Measurements from ENCODE around the gene CYP20A1.

CYP20A1 gene

DNA sequence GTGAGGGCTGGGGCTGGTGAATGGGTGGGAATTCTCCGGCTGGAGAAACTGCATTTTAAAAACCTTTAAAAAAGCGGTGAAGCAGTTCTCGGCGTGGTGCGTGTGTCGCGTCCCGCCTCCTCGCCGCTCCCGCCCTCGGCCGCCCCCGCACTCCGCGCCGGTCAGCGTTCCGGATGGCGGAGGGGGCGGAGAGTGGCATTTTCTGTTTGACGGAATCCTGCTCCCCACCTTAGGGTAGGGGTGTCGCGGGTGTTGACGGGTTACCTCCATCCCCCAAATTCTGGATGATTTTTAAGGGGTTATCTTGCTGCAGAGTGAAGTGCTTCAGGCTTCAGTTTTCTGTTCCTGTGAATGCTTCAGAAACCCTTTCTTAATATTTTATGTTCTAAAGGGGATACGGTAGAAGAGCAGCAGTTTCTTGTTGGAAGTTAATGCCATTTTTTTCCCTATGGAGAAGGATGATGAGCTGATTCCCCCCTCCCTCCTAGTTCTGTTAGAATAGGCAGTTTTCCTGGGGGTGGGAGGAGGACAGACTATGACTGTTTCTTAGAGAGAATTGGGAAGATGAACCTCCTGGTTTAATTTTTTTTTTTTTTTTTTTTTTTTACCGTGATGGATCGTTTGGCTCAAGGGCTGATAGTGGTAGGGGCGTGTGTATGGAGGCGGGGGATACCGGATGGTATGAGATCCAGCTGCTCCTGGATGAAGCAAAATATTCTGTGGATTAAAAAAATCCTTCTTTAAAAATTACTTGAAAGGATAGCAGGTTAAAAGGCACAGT, 90.1 kb downstream of the CYP20A1 start:
- Histone ChIP-seq H3K27ac (ENCODE audit: low read depth, low read length) (peak overlapping the region; percentile 24), H2AFZ (ENCODE audit: low read depth, low read length, severe bottlenecking) (peak overlapping the region; percentile 95), H4K20me1 (ENCODE audit: low read depth, low read length) (no peaks in the 10 kb centered on the region; the same call in 1 of the 2 replicates), H3K4me2 (ENCODE audit: low read depth, low read length, poor library complexity, severe bottlenecking) (peak overlapping the region; percentile 78), H3K79me2 (ENCODE audit: insufficient read depth, low read length) (peaks cover 48% of the 10 kb centered on the region), H3K27me3 (ENCODE audit: low read length) (no peaks in the 10 kb centered on the region), H3K9me2 (replicated peaks; ENCODE audit: insufficient read depth, low read length) (no peaks in the 10 kb centered on the region), H3K4me3 (ENCODE audit: insufficient read depth, low read length, poor library complexity, severe bottlenecking) (peak overlapping the region; percentile 84), H3F3A (ENCODE audit: insufficient read depth) (peaks cover 18% of the 10 kb centered on the region), H3K9ac (ENCODE audit: low read length) (peak overlapping the region; percentile 91), H3K36me3 (ENCODE audit: low read length) (no peaks in the 10 kb centered on the region), H3K9me3 (ENCODE audit: insufficient read depth, low read length) (no peaks in the 10 kb centered on the region)
- TF ChIP-seq EZH2phosphoT487 (conservative IDR thresholded peaks at IDR 0.05; ENCODE audit: low read length) = no peak
- TF ChIP-seq, protein P1, sequence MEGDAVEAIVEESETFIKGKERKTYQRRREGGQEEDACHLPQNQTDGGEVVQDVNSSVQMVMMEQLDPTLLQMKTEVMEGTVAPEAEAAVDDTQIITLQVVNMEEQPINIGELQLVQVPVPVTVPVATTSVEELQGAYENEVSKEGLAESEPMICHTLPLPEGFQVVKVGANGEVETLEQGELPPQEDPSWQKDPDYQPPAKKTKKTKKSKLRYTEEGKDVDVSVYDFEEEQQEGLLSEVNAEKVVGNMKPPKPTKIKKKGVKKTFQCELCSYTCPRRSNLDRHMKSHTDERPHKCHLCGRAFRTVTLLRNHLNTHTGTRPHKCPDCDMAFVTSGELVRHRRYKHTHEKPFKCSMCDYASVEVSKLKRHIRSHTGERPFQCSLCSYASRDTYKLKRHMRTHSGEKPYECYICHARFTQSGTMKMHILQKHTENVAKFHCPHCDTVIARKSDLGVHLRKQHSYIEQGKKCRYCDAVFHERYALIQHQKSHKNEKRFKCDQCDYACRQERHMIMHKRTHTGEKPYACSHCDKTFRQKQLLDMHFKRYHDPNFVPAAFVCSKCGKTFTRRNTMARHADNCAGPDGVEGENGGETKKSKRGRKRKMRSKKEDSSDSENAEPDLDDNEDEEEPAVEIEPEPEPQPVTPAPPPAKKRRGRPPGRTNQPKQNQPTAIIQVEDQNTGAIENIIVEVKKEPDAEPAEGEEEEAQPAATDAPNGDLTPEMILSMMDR (IDR thresholded peaks at IDR 0.05; ENCODE audit: insufficient read depth, low read length, poor library complexity, severe bottlenecking) = no peak

DNA sequence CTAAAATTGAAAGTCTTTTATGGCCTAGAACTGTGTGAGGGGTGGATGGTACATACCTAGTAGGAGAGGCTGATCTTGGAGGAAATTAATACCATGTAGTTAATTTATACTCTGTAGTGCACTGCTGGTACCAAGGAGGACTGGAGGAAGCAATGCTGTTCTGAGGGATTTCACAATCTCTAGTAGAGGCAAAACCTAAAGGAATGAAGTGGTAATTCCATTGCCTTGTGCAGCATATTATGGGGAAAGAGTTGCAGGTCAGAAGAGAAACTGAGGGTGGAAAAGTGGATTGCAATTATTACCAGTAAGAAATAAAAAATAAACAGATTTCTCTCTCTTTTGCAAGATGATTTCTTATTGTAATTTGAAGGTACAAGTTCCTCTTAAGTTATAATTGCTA, 91.6 kb downstream of the CYP20A1 start:
- Histone ChIP-seq H3K36me3 (ENCODE audit: low read length) (no peaks in the 10 kb centered on the region), H2AFZ (ENCODE audit: low read depth, low read length, severe bottlenecking) (no peak overlapping the region), H3K27ac (ENCODE audit: low read depth, low read length) (no peak overlapping the region), H3K4me3 (ENCODE audit: insufficient read depth, low read length, poor library complexity, severe bottlenecking) (no peak overlapping the region), H3K9ac (ENCODE audit: low read length) (0 out of 2 replicates have a peak overlapping the region, but pooled peaks have one; percentile 16), H3K9me3 (ENCODE audit: insufficient read depth, low read length) (no peaks in the 10 kb centered on the region), H3K27me3 (ENCODE audit: low read length) (no peaks in the 10 kb centered on the region), H3K79me2 (ENCODE audit: insufficient read depth, low read length) (peaks cover 60% of the 10 kb centered on the region), H3K4me2 (ENCODE audit: low read depth, low read length, poor library complexity, severe bottlenecking) (peak overlapping the region; percentile 78), H4K20me1 (ENCODE audit: low read depth, low read length) (no peaks in the 10 kb centered on the region; the same call in 1 of the 2 replicates), H3F3A (ENCODE audit: insufficient read depth) (peaks cover 18% of the 10 kb centered on the region), H3K9me2 (replicated peaks; ENCODE audit: insufficient read depth, low read length) (no peaks in the 10 kb centered on the region)
- TF ChIP-seq, protein P1 (IDR thresholded peaks at IDR 0.05; ENCODE audit: insufficient read depth, low read length, poor library complexity, severe bottlenecking) = no peak
- TF ChIP-seq EZH2phosphoT487 (conservative IDR thresholded peaks at IDR 0.05; ENCODE audit: low read length) = no peak

DNA sequence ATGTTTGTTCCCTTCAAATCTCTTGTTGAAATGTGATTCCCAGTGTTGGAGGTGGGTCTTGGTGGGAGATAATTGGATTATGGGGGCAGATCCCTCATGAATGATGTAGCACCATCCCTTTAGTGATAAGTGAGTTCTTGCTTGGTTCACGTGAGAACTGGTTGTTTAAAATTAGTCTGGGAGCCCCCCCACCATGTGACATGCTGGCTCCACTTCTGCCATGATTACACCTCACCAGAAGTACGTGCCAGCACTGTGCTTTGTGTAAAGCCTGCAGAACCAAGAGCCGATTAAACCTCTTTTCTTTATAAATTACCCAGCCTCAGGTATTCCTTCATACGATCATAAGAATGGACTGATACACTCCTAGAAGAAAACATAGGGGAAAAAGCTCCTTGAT, 99.5 kb downstream of the CYP20A1 start:
- Histone ChIP-seq H3K27ac (ENCODE audit: low read depth, low read length) (no peak overlapping the region), H3K36me3 (ENCODE audit: low read length) (no peaks in the 10 kb centered on the region), H3K9ac (ENCODE audit: low read length) (no peak overlapping the region), H3K4me2 (ENCODE audit: low read depth, low read length, poor library complexity, severe bottlenecking) (no peak overlapping the region), H3F3A (ENCODE audit: insufficient read depth) (no peaks in the 10 kb centered on the region), H3K9me3 (ENCODE audit: insufficient read depth, low read length) (no peaks in the 10 kb centered on the region), H4K20me1 (ENCODE audit: low read depth, low read length) (no peaks in the 10 kb centered on the region), H3K79me2 (ENCODE audit: insufficient read depth, low read length) (peaks cover 42% of the 10 kb centered on the region), H2AFZ (ENCODE audit: low read depth, low read length, severe bottlenecking) (no peak overlapping the region), H3K27me3 (ENCODE audit: low read length) (no peaks in the 10 kb centered on the region), H3K9me2 (replicated peaks; ENCODE audit: insufficient read depth, low read length) (no peaks in the 10 kb centered on the region), H3K4me3 (ENCODE audit: insufficient read depth, low read length, poor library complexity, severe bottlenecking) (no peak overlapping the region)
- TF ChIP-seq, protein P1 (IDR thresholded peaks at IDR 0.05; ENCODE audit: insufficient read depth, low read length, poor library complexity, severe bottlenecking) = no peak
- TF ChIP-seq EZH2phosphoT487 (conservative IDR thresholded peaks at IDR 0.05; ENCODE audit: low read length) = no peak

Data from SU-DHL-6 (cell line).